ENCODE results near the gene RIT1. TPM values are rescaled to one million over a fixed set of nuclear protein-coding genes. Genes with fewer than 3 reads are reported as not detected.
A peak's percentile ranks its signal among the peaks of the same experiment; 100 is the strongest.

Gene RIT1
- total and polyA plus RNA-seq, 2 of the 13 experiments (the other 11 are each of a cell fraction or from before 2014, with no cell fraction given): 12.2 to 32.2 TPM

GRCh38 chr1:155940482-155940992 lies 29.4 kb upstream of the RIT1 start (continued):
- TF ChIP-seq, protein P1, sequence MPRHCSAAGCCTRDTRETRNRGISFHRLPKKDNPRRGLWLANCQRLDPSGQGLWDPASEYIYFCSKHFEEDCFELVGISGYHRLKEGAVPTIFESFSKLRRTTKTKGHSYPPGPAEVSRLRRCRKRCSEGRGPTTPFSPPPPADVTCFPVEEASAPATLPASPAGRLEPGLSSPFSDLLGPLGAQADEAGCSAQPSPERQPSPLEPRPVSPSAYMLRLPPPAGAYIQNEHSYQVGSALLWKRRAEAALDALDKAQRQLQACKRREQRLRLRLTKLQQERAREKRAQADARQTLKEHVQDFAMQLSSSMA (CRISPR knock-in tag; IDR thresholded peaks at IDR 0.05): 0 out of 2 replicates have a peak, but pooled peaks have one; percentile 41
- no peak for TF ChIP-seq ZNF547 (CRISPR knock-in tag; IDR thresholded peaks at IDR 0.05)
- no peak for TF ChIP-seq TCF7 (IDR thresholded peaks at IDR 0.05; ENCODE audit: low read depth)
- TF ChIP-seq ESRRA (CRISPR knock-in tag; IDR thresholded peaks at IDR 0.05; ENCODE audit: low read depth): peak; percentile 18; the same call in 1 of the 2 replicates
- TF ChIP-seq ZNF430 (CRISPR knock-in tag; IDR thresholded peaks at IDR 0.05): no peak
- TF ChIP-seq, protein P2, sequence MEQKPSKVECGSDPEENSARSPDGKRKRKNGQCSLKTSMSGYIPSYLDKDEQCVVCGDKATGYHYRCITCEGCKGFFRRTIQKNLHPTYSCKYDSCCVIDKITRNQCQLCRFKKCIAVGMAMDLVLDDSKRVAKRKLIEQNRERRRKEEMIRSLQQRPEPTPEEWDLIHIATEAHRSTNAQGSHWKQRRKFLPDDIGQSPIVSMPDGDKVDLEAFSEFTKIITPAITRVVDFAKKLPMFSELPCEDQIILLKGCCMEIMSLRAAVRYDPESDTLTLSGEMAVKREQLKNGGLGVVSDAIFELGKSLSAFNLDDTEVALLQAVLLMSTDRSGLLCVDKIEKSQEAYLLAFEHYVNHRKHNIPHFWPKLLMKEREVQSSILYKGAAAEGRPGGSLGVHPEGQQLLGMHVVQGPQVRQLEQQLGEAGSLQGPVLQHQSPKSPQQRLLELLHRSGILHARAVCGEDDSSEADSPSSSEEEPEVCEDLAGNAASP (CRISPR knock-in tag; IDR thresholded peaks at IDR 0.05; ENCODE audit: borderline replicate concordance): no peak
- no peak for TF ChIP-seq EEA1 (CRISPR knock-in tag; IDR thresholded peaks at IDR 0.05; ENCODE audit: borderline replicate concordance)
- TF ChIP-seq MTA1 (CRISPR knock-in tag; IDR thresholded peaks at IDR 0.05; ENCODE audit: borderline replicate concordance): no peak; the same call in 1 of the 2 replicates
- TF ChIP-seq, protein P3, sequence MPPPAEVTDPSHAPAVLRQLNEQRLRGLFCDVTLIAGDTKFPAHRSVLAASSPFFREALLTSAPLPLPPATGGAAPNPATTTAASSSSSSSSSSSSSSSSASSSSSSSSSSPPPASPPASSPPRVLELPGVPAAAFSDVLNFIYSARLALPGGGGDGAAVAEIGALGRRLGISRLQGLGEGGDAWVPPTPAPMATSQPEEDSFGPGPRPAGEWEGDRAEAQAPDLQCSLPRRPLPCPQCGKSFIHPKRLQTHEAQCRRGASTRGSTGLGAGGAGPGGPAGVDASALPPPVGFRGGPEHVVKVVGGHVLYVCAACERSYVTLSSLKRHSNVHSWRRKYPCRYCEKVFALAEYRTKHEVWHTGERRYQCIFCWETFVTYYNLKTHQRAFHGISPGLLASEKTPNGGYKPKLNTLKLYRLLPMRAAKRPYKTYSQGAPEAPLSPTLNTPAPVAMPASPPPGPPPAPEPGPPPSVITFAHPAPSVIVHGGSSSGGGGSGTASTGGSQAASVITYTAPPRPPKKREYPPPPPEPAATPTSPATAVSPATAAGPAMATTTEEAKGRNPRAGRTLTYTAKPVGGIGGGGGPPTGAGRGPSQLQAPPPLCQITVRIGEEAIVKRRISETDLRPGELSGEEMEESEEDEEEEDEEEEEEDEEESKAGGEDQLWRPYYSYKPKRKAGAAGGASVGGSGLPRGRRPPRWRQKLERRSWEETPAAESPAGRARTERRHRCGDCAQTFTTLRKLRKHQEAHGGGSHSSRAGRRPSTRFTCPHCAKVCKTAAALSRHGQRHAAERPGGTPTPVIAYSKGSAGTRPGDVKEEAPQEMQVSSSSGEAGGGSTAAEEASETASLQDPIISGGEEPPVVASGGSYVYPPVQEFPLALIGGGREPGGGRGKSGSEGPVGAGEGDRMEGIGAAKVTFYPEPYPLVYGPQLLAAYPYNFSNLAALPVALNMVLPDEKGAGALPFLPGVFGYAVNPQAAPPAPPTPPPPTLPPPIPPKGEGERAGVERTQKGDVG (CRISPR knock-in tag; IDR thresholded peaks at IDR 0.05; ENCODE audit: borderline replicate concordance): no peak
- TF ChIP-seq ZHX2 (IDR thresholded peaks at IDR 0.05; ENCODE audit: low read depth): no peak; the same call in 1 of the 2 replicates
- TF ChIP-seq ZHX2 (CRISPR knock-in tag; IDR thresholded peaks at IDR 0.05; ENCODE audit: borderline replicate concordance): no peak
- TF ChIP-seq KAT8 (CRISPR knock-in tag; IDR thresholded peaks at IDR 0.05): peak; percentile 83
- TF ChIP-seq SYNCRIP (IDR thresholded peaks at IDR 0.05; ENCODE audit: insufficient read depth, low read depth, low read length): no peak
- TF ChIP-seq, protein P4, sequence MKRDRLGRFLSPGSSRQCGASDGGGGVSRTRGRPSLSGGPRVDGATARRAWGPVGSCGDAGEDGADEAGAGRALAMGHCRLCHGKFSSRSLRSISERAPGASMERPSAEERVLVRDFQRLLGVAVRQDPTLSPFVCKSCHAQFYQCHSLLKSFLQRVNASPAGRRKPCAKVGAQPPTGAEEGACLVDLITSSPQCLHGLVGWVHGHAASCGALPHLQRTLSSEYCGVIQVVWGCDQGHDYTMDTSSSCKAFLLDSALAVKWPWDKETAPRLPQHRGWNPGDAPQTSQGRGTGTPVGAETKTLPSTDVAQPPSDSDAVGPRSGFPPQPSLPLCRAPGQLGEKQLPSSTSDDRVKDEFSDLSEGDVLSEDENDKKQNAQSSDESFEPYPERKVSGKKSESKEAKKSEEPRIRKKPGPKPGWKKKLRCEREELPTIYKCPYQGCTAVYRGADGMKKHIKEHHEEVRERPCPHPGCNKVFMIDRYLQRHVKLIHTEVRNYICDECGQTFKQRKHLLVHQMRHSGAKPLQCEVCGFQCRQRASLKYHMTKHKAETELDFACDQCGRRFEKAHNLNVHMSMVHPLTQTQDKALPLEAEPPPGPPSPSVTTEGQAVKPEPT (CRISPR knock-in tag; IDR thresholded peaks at IDR 0.05; ENCODE audit: low read depth): 0 out of 2 replicates have a peak, but pooled peaks have one; percentile 7
- peak; percentile 79 for TF ChIP-seq PHF20 (CRISPR knock-in tag; IDR thresholded peaks at IDR 0.05)
- TF ChIP-seq ZFY (CRISPR knock-in tag; IDR thresholded peaks at IDR 0.05): peak; percentile 79
